GM12878 (cell line): Measurements from ENCODE around the gene CAPN10. TPM values are rescaled to one million over a fixed set of nuclear protein-coding genes. Genes with fewer than 3 reads are reported as not detected.

Source experiments
- BCLAF1 ChIP-seq: fragments of 450-650 bp; IDR thresholded peaks from 2 replicates; pipeline ENCODE4 v1.6.1; 2017; ENCODE audit warnings: antibody characterized with exemption, mild to moderate bottlenecking, moderate library complexity
- CEBPB ChIP-seq, 2 experiments: fragments of 150-350 bp in 1 of 2; IDR thresholded peaks; 2 replicates each; pipeline ENCODE4 v1.6.1; 2012 to 2014; ENCODE audit warnings: low read depth in 2 of 2, low read length in 2 of 2, borderline replicate concordance in 1 of 2, inconsistent platforms in 1 of 2
- EP300 ChIP-seq, 2 experiments: fragments of 150-350 bp in 1 of 2; IDR thresholded peaks; 2 replicates each; pipeline ENCODE4 v1.6.1; 2011 to 2012; ENCODE audit warnings: low read depth in 2 of 2, low read length in 2 of 2, borderline replicate concordance in 1 of 2, improper control_type of control experiment in 1 of 2, inconsistent platforms in 1 of 2; ENCODE audit not compliant: control insufficient read depth in 1 of 2
- ETV6 ChIP-seq, 2 experiments: fragments of 450-650 bp in 1 of 2; IDR thresholded peaks in 1 of 2; conservative IDR thresholded peaks in 1 of 2; 2 replicates each; pipeline ENCODE4 v1.6.1; 2014; ENCODE audit warnings: antibody characterized with exemption in 1 of 2, borderline replicate concordance in 1 of 2, low read depth in 1 of 2, mild to moderate bottlenecking in 1 of 2, moderate library complexity in 1 of 2
- GABPA ChIP-seq: IDR thresholded peaks from 2 replicates; pipeline ENCODE4 v1.6.1; 2014; ENCODE audit warnings: antibody characterized with exemption, low read depth, mild to moderate bottlenecking, inconsistent platforms
- MEF2A ChIP-seq: IDR thresholded peaks from 2 replicates; pipeline ENCODE4 v1.6.1; 2011; ENCODE audit warnings: low read depth, mild to moderate bottlenecking, low read length, moderate library complexity; ENCODE audit not compliant: insufficient read depth
- RELB ChIP-seq: fragments of 450-650 bp; IDR thresholded peaks from 2 replicates; pipeline ENCODE4 v1.6.1; 2017; ENCODE audit warnings: low read depth, mild to moderate bottlenecking, moderate library complexity
- SMC3 ChIP-seq: IDR thresholded peaks from 2 replicates; pipeline ENCODE4 v1.6.1; 2011; ENCODE audit warnings: low read length, improper control_type of control experiment, borderline replicate concordance
- TCF12 ChIP-seq: IDR thresholded peaks from 2 replicates; pipeline ENCODE4 v1.6.1; 2011; ENCODE audit warnings: low read depth, mild to moderate bottlenecking, low read length
- ZBED1 ChIP-seq: IDR thresholded peaks from 2 replicates; pipeline ENCODE4 v1.6.1; 2016; ENCODE audit warnings: borderline replicate concordance
- ZNF274 ChIP-seq: IDR thresholded peaks from one replicate; pipeline ENCODE4 v1.8.0; 2011; ENCODE audit not compliant: insufficient read length, insufficient read depth
- ZZZ3 ChIP-seq: IDR thresholded peaks from 2 replicates; pipeline ENCODE4 v1.6.1; 2011; ENCODE audit warnings: low read depth; ENCODE audit not compliant: control insufficient read depth, insufficient read length
- polyA plus RNA-seq, 11 experiments: library from polyadenylated mRNA; depleted of rRNA in 4 of 11; unstranded in 6 of 11; stranded (reverse) in 5 of 11; fragments of >200 nt; fragmentation: Nextera tagmentation in 4 of 11; fragmentation: Illumina TruSeq in 1 of 11; extraction: Ambion mirVana in 4 of 11; extraction: Trizol in 1 of 11; gene quantifications; 1 replicate in 1 of 11; 2 replicates in 10 of 11; pipeline versions ENCODE4 v1.2.1 to v1.2.3, GENCODE V29; 2011 to 2016; ENCODE audit warnings: inconsistent platforms in 2 of 11, missing spikeins in 2 of 11, low read depth in 1 of 11
- total RNA-seq, 4 experiments: library from RNA; depleted of rRNA in 3 of 4; stranded (reverse); fragments of >200 nt in 3 of 4; fragmentation: Illumina TruSeq in 1 of 4; extraction: Trizol in 1 of 4; gene quantifications; 2 replicates each; pipeline versions ENCODE4 v1.2.1 to v1.2.3, GENCODE V29; 2013 to 2021
- TF ChIP-seq, protein P1 (sequence below): IDR thresholded peaks from 2 replicates; pipeline ENCODE4 v1.6.1; 2011; ENCODE audit warnings: mild to moderate bottlenecking, low read depth, low read length, moderate library complexity; ENCODE audit not compliant: insufficient replicate concordance
- TF ChIP-seq, protein P2 (sequence below): fragments of 450-650 bp; IDR thresholded peaks from 2 replicates; pipeline ENCODE4 v1.6.1; 2017; ENCODE audit warnings: mild to moderate bottlenecking
- TF ChIP-seq, protein P3 (sequence below): fragments of 450-650 bp; IDR thresholded peaks from 2 replicates; pipeline ENCODE4 v1.6.1; 2018; ENCODE audit warnings: mild to moderate bottlenecking, low read depth, moderate library complexity; ENCODE audit not compliant: partially characterized antibody
- TF ChIP-seq, protein P4 (sequence below): IDR thresholded peaks from 2 replicates; pipeline ENCODE4 v1.6.1; 2012; ENCODE audit warnings: low read depth, low read length, improper control_type of control experiment

Gene CAPN10
- total and polyA plus RNA-seq, 10 of the 15 experiments (the other 5 are each of a cell fraction or from before 2014, with no cell fraction given): 0.37 to 40.6 (median 17.5) TPM

GRCh38 chr2:240560084-240560479 is 26.5 kb upstream of the CAPN10 start, which contains the start of gene DUSP28 (continued):
- TF ChIP-seq TCF12 (no peak; the same call in 1 of the 2 replicates), BCLAF1 (no peak), ZZZ3 (no peak), ZBED1 (no peak), SMC3 (no peak), RELB (no peak), EP300 (IDR thresholded peaks at IDR 0.05; ENCODE audit: borderline replicate concordance in 1 of 2, control insufficient read depth in 1 of 2, low read depth in 2 of 2, low read length in 2 of 2) (no peak), GABPA (no peak), ZNF274 (no peak), ETV6 (conservative IDR thresholded peaks at IDR 0.05 in 1 of 2, IDR thresholded peaks at IDR 0.05 in 1 of 2; ENCODE audit: borderline replicate concordance in 1 of 2, low read depth in 1 of 2) (no peak), CEBPB (IDR thresholded peaks at IDR 0.05; ENCODE audit: borderline replicate concordance in 1 of 2, low read depth in 2 of 2, low read length in 2 of 2) (no peak; a peak in 1 of 4 replicates), MEF2A (no peak)
- TF ChIP-seq, protein P1, sequence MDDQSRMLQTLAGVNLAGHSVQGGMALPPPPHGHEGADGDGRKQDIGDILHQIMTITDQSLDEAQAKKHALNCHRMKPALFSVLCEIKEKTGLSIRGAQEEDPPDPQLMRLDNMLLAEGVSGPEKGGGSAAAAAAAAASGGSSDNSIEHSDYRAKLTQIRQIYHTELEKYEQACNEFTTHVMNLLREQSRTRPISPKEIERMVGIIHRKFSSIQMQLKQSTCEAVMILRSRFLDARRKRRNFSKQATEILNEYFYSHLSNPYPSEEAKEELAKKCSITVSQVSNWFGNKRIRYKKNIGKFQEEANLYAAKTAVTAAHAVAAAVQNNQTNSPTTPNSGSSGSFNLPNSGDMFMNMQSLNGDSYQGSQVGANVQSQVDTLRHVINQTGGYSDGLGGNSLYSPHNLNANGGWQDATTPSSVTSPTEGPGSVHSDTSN: no peak
- TF ChIP-seq, protein P2, sequence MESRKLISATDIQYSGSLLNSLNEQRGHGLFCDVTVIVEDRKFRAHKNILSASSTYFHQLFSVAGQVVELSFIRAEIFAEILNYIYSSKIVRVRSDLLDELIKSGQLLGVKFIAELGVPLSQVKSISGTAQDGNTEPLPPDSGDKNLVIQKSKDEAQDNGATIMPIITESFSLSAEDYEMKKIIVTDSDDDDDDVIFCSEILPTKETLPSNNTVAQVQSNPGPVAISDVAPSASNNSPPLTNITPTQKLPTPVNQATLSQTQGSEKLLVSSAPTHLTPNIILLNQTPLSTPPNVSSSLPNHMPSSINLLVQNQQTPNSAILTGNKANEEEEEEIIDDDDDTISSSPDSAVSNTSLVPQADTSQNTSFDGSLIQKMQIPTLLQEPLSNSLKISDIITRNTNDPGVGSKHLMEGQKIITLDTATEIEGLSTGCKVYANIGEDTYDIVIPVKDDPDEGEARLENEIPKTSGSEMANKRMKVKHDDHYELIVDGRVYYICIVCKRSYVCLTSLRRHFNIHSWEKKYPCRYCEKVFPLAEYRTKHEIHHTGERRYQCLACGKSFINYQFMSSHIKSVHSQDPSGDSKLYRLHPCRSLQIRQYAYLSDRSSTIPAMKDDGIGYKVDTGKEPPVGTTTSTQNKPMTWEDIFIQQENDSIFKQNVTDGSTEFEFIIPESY: no peak
- TF ChIP-seq, protein P3, sequence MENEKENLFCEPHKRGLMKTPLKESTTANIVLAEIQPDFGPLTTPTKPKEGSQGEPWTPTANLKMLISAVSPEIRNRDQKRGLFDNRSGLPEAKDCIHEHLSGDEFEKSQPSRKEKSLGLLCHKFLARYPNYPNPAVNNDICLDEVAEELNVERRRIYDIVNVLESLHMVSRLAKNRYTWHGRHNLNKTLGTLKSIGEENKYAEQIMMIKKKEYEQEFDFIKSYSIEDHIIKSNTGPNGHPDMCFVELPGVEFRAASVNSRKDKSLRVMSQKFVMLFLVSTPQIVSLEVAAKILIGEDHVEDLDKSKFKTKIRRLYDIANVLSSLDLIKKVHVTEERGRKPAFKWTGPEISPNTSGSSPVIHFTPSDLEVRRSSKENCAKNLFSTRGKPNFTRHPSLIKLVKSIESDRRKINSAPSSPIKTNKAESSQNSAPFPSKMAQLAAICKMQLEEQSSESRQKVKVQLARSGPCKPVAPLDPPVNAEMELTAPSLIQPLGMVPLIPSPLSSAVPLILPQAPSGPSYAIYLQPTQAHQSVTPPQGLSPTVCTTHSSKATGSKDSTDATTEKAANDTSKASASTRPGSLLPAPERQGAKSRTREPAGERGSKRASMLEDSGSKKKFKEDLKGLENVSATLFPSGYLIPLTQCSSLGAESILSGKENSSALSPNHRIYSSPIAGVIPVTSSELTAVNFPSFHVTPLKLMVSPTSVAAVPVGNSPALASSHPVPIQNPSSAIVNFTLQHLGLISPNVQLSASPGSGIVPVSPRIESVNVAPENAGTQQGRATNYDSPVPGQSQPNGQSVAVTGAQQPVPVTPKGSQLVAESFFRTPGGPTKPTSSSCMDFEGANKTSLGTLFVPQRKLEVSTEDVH: no peak
- TF ChIP-seq, protein P4, sequence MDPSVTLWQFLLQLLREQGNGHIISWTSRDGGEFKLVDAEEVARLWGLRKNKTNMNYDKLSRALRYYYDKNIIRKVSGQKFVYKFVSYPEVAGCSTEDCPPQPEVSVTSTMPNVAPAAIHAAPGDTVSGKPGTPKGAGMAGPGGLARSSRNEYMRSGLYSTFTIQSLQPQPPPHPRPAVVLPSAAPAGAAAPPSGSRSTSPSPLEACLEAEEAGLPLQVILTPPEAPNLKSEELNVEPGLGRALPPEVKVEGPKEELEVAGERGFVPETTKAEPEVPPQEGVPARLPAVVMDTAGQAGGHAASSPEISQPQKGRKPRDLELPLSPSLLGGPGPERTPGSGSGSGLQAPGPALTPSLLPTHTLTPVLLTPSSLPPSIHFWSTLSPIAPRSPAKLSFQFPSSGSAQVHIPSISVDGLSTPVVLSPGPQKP: no peak
